Measurements from ENCODE around the gene MCF2L2. TPM values are rescaled to one million over a fixed set of nuclear protein-coding genes. Genes with fewer than 3 reads are reported as not detected.
"Not testable (repeated sequence)": the region's sequence is repeated elsewhere in the genome, so short reads cannot be mapped to it uniquely, and the experiment has no call there.

The MCF2L2 gene, protein sequence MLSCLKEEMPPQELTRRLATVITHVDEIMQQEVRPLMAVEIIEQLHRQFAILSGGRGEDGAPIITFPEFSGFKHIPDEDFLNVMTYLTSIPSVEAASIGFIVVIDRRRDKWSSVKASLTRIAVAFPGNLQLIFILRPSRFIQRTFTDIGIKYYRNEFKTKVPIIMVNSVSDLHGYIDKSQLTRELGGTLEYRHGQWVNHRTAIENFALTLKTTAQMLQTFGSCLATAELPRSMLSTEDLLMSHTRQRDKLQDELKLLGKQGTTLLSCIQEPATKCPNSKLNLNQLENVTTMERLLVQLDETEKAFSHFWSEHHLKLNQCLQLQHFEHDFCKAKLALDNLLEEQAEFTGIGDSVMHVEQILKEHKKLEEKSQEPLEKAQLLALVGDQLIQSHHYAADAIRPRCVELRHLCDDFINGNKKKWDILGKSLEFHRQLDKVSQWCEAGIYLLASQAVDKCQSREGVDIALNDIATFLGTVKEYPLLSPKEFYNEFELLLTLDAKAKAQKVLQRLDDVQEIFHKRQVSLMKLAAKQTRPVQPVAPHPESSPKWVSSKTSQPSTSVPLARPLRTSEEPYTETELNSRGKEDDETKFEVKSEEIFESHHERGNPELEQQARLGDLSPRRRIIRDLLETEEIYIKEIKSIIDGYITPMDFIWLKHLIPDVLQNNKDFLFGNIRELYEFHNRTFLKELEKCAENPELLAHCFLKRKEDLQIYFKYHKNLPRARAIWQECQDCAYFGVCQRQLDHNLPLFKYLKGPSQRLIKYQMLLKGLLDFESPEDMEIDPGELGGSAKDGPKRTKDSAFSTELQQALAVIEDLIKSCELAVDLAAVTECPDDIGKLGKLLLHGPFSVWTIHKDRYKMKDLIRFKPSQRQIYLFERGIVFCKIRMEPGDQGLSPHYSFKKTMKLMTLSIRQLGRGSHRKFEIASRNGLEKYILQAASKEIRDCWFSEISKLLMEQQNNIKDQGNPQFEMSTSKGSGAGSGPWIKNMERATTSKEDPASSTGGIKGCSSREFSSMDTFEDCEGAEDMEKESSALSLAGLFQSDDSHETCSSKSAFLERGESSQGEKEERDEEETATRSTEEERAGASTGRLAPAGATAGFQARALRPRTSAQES
- total RNA-seq, result 7.0 and 12.9 TPM in 2 replicates
- polyA plus RNA-seq, result 4.4 and 7.1 TPM in 2 replicates

DNA sequence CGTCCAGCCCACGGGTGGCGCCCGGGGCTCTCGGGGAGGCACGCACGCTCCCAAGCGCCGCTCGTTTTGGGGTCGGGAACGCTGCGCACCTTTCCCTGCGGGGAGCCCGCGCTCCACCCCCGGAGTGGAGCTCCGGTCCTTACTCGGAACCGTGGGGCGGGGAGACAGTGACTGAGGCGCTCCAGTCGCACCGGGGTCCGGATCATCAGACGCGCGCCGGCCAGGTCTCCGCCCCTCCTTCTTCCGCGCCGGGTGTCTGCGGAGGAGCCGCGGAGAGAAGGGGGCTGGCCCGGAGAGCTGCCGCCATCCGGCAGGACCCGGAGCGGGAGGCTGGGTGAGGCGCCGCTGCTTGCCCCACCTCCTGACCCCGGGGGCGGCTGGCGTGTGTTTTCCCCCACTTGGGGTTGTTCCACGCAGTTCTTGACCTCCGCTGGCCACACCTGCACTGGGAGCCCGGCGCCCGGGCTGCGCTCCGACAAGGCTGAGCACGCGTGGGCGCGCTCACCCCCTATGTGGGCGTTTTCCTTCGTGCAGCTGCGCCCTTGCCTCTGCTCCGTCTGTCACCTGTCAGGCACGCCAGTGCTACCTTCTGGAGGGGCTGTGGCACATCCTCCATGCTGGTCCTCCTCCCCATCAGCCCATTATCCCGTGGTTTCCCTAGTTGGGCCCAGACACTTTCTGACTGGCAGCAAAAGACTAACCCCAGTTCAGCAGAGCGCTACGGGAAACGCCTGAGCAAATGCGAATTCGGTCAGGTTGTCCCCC, at the start of gene MCF2L2:
Gene MCF2L2, minus strand, starts transcription at position 173 of the 765 bp plus-strand sequence. CDS start 642 bp downstream, outside the sequence.
- no peaks in the 10 kb centered on the region for H3K9me3 ChIP-seq (ENCODE audit: low read depth)
- no peaks in the 10 kb centered on the region for H3K27me3 ChIP-seq
- peaks cover 6% of the 10 kb centered on the region for H3K4me1 ChIP-seq (ENCODE audit: low read depth)
- DNase-seq (ENCODE audit: low read depth in 1 of 2, low spot score in 1 of 2), result peak; percentile 27 to 80
- TF ChIP-seq, protein P1, sequence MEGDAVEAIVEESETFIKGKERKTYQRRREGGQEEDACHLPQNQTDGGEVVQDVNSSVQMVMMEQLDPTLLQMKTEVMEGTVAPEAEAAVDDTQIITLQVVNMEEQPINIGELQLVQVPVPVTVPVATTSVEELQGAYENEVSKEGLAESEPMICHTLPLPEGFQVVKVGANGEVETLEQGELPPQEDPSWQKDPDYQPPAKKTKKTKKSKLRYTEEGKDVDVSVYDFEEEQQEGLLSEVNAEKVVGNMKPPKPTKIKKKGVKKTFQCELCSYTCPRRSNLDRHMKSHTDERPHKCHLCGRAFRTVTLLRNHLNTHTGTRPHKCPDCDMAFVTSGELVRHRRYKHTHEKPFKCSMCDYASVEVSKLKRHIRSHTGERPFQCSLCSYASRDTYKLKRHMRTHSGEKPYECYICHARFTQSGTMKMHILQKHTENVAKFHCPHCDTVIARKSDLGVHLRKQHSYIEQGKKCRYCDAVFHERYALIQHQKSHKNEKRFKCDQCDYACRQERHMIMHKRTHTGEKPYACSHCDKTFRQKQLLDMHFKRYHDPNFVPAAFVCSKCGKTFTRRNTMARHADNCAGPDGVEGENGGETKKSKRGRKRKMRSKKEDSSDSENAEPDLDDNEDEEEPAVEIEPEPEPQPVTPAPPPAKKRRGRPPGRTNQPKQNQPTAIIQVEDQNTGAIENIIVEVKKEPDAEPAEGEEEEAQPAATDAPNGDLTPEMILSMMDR (IDR thresholded peaks at IDR 0.05; ENCODE audit: low read depth, low read length), result no peak
- H3K36me3 ChIP-seq, result no peaks in the 10 kb centered on the region
- H3K4me3 ChIP-seq, result peak within 1 kb of the TSS; percentile 89
- peak within 1 kb of the TSS; percentile 11 for H3K27ac ChIP-seq

DNA sequence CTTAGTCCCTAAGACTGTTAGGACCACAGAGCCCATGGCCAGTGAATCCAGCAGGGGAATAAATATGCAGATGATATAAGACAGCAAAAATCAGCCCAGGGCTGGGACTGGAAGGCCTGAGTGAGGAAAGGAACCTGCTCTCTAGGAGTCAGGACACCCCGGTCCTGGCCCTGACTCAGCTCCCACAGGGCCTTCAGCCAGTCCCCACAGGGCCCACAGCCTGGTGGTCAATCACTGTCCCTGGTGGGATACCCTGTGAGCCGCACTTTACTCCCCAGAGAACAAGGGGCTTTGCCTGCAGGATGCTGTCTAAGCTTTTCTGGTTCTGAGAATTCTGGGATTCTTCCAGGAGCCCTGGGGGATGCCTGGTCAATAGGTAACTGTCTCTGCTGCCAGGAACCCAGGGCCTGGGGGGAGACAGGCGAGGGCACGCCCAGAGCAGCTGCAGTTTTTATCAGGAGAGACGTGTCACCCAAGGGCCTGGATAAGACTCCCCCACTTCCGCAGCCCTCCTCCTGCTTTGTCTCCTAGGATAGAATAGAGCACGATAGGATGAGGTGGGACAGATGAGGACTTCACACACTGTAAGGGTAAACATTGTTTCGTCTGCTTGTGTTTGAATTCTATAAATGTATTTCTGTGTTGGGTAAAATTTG, 49.5 kb upstream of the MCF2L2 start:
- Histone ChIP-seq H3K27me3 (peaks cover 17% of the 10 kb centered on the region), H3K4me1 (ENCODE audit: low read depth) (no peaks in the 10 kb centered on the region), H3K9me3 (ENCODE audit: low read depth) (no peaks in the 10 kb centered on the region), H3K27ac (no peak overlapping the region), H3K4me3 (no peak overlapping the region), H3K36me3 (no peaks in the 10 kb centered on the region)
- DNase-seq (ENCODE audit: low read depth in 1 of 2, low spot score in 1 of 2), result peak in 1 of 2 donors; percentile 34
- TF ChIP-seq, protein P1 (IDR thresholded peaks at IDR 0.05; ENCODE audit: low read depth, low read length), result no peak

DNA sequence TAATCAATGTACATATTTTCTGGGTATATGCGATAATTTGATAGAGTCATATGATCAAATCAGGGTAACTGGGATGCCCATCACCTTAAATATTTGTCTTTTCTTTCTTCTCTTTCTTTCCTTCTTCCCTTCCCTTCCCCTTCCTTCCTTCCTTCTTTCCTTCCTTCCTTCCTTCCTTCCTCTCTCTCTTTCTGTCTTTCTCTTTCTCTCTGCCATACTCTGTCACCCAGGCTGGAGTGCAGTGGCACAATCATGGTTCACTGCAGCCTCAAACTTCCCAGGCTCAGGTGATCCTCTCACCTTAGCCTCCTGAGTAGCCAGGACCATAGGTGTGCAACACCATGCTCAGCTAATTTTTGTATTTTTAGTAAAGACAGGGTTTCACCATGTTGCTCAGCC, 47.3 kb upstream of the MCF2L2 start:
- H3K27me3 ChIP-seq, result peaks cover 17% of the 10 kb centered on the region
- not testable (repeated sequence) for H3K9me3 ChIP-seq (ENCODE audit: low read depth); H3K4me1 ChIP-seq (ENCODE audit: low read depth); H3K36me3 ChIP-seq; DNase-seq (ENCODE audit: low read depth in 1 of 2, low spot score in 1 of 2); H3K4me3 ChIP-seq; H3K27ac ChIP-seq

DNA sequence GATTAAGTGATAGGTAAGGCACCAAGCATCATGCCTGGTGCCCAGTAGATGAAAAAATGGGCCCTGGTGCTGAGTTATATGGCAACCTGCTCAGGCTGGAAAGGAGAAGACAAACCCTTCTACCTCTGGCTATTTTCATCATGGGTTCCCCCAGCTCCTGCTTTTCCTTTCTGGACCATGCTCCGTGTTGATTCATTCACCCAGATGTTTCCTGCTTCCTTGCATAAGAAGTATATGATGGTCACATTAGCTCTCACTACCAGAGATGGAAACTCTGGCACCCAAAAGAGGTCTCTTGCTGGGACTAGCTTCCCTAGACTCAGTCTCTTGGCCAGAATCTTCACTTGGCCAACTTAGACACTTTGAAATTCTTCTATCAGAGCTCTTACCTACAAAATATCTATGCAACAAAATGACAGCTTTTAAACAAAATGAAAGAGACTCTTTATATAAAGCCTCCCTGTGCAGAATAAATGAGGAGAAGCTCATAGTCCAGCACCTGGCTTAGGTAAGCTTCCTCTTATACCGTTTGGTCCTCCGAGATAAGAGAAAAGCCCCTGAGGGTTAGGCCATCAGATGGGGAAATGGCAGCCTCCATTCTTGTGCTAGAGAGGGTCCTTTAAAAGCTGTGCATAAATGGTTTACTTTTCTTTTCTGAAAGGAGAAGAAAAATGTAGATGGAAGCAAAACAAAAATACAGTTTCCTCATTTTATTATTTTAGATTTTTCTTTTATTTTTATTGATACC, 46.8 kb upstream of the MCF2L2 start:
- Histone ChIP-seq H3K27me3 (peaks cover 17% of the 10 kb centered on the region), H3K4me3 (no peak overlapping the region), H3K4me1 (ENCODE audit: low read depth) (no peaks in the 10 kb centered on the region), H3K27ac (no peak overlapping the region), H3K9me3 (ENCODE audit: low read depth) (no peaks in the 10 kb centered on the region), H3K36me3 (no peaks in the 10 kb centered on the region)
- TF ChIP-seq, protein P1 (IDR thresholded peaks at IDR 0.05; ENCODE audit: low read depth, low read length), result no peak
- DNase-seq (ENCODE audit: low read depth in 1 of 2, low spot score in 1 of 2), result no peak

DNA sequence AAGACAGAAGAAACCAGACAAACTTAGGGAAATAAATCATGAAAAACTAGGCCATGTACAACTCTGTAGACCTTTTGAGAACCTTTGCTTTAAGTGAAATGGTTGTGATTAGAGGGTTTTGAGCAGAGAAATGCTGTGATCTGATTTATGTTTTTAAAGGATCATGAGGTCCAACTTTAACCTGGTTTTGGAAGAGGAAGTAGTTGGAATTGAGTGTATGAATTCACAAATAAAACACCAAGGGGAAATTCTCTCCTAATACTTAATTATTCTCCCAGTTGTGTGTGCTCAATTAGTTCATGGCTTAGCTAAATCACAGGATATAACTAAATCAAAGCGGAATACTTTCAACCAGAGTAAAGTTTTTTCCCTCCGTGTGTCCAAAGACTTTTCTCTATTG, 45.5 kb upstream of the MCF2L2 start:
- H3K27ac ChIP-seq, result no peak overlapping the region
- H3K36me3 ChIP-seq, result no peaks in the 10 kb centered on the region
- H3K4me3 ChIP-seq, result no peak overlapping the region
- no peaks in the 10 kb centered on the region for H3K9me3 ChIP-seq (ENCODE audit: low read depth)
- H3K4me1 ChIP-seq (ENCODE audit: low read depth), result no peaks in the 10 kb centered on the region
- H3K27me3 ChIP-seq, result peaks cover 17% of the 10 kb centered on the region
- DNase-seq (ENCODE audit: low read depth in 1 of 2, low spot score in 1 of 2), result no peak
- TF ChIP-seq, protein P1 (IDR thresholded peaks at IDR 0.05; ENCODE audit: low read depth, low read length), result no peak
